Effector memory CD8-positive, alpha-beta T cell (primary cell): ENCODE measurements around the gene DPP6.

ENCODE experiments used
- ATAC-seq: fragments of 150-1000 bp; cut with Tn5 transposase; replicated peaks from 2 replicates; pipeline ENCODE4 v1.10.0; 2021; ENCODE audit warnings: mild to moderate bottlenecking, moderate library complexity
- DNase-seq, 3 experiments: peaks; one replicate each; pipeline ENCODE4 v3.0.0; 2021
- H3K27ac Mint-ChIP-seq, 2 donors: one replicate each; pipeline ENCODE4 v1.8.0; 2022; ENCODE audit warnings: mild to moderate bottlenecking in 2 of 2, mixed read lengths in 2 of 2, moderate library complexity in 2 of 2
- H3K27me3 Mint-ChIP-seq, 2 donors: one replicate each; pipeline ENCODE4 v1.8.0; 2022; ENCODE audit warnings: mixed read lengths in 2 of 2
- H3K36me3 Mint-ChIP-seq: one replicate; pipeline ENCODE4 v1.8.0; 2022; ENCODE audit warnings: mild to moderate bottlenecking, moderate library complexity, mixed read lengths; ENCODE audit not compliant: insufficient read depth
- H3K4me1 Mint-ChIP-seq, 2 donors: one replicate each; pipeline ENCODE4 v1.8.0; 2022; ENCODE audit warnings: low read depth in 2 of 2, mixed read lengths in 2 of 2
- H3K4me3 Mint-ChIP-seq, 2 donors: one replicate each; pipeline ENCODE4 v1.8.0; 2022; ENCODE audit warnings: mild to moderate bottlenecking in 2 of 2, mixed read lengths in 2 of 2, moderate library complexity in 2 of 2
- H3K9me3 Mint-ChIP-seq, 2 donors: one replicate each; pipeline ENCODE4 v1.8.0; 2022; ENCODE audit warnings: mixed read lengths in 2 of 2

The DPP6 gene

DNA sequence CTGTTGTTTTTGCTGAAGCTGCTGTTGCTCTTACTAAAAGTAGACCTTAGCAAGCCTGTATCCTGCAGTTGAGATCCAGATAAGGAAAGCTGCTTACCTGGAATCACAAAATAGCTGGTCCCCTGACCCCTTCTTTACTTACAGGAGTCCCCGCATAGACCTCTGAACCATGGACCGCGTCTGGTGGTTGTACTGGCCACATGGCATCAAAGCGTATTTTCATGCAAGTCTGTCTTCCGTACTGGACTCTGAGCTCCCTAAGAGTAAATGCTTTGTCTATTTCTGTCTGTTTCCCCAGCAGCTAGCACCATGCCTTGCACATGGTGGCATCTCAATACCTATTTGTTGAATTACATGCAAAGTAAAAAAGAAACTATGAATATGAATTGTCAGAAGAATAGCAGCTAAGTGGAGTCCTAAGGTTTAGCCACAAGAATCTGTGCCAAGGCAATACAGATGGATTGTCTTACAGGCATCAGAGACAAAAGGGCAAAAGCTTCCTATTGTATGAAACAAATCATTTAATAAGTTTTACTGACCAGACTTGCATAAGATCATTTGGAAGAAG is 791.6 kb downstream of the DPP6 start:
- ATAC-seq (no peak), DNase-seq (no peak)
- H3K27ac Mint-ChIP-seq = no peak overlapping the region
- H3K36me3 Mint-ChIP-seq = no peaks in the 10 kb centered on the region
- H3K4me3 Mint-ChIP-seq = no peak overlapping the region
- peaks cover 39 to 66% of the 10 kb centered on the region in 2 donors for H3K27me3 Mint-ChIP-seq
- no peaks in the 10 kb centered on the region for H3K4me1 Mint-ChIP-seq
- H3K9me3 Mint-ChIP-seq = no peaks in the 10 kb centered on the region

DNA sequence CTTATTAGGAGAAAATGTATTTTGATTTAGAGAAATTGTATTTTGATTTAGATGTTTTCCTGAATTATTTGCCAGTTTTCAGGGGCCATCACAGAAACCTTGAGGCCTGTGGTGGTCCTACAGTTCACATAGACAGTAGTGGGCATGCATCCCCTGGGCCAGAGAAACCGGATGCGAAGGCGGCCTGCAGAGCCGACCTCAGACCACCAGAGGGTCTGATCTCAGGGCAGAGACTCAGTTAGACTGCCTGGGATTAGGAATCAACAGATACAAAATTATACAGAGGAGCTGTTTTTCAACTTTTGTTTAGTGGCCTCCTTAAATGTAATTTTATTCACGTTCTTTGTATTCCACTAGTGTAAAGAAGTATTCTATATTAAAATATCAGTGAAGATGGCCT is 792.3 kb downstream of the DPP6 start:
- Mint-ChIP-seq H3K9me3 (peaks cover 0 to 1% of the 10 kb centered on the region in 2 donors), H3K36me3 (no peaks in the 10 kb centered on the region), H3K4me3 (no peak overlapping the region), H3K27ac (no peak overlapping the region), H3K27me3 (peaks cover 42 to 61% of the 10 kb centered on the region in 2 donors), H3K4me1 (no peaks in the 10 kb centered on the region)
- no peak for DNase-seq
- no peak for ATAC-seq

DNA sequence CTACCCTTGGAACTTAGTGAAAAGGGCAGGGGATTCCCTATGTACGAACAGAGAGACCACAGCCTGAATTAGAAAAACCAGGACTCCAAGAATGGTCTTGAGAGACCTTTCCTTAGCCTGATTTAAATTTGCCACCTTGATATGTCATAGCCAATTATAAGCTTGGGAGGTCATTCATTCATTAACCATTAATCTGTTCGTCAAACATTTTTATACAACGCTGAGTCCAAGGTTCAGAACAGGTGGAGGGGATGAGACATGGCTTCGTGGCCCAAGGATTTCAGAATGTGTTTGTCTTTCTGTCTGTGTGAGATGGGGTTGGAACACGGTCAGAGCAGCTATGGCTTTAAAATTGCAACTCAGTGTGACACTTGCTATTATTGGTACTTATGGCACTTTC is 792.8 kb downstream of the DPP6 start:
- H3K4me3 Mint-ChIP-seq = no peak overlapping the region
- no peak overlapping the region for H3K27ac Mint-ChIP-seq
- DNase-seq = no peak
- no peaks in the 10 kb centered on the region for H3K36me3 Mint-ChIP-seq
- no peak for ATAC-seq
- no peaks in the 10 kb centered on the region for H3K4me1 Mint-ChIP-seq
- peaks cover 44 to 56% of the 10 kb centered on the region in 2 donors for H3K27me3 Mint-ChIP-seq
- H3K9me3 Mint-ChIP-seq = peaks cover 0 to 1% of the 10 kb centered on the region in 2 donors

DNA sequence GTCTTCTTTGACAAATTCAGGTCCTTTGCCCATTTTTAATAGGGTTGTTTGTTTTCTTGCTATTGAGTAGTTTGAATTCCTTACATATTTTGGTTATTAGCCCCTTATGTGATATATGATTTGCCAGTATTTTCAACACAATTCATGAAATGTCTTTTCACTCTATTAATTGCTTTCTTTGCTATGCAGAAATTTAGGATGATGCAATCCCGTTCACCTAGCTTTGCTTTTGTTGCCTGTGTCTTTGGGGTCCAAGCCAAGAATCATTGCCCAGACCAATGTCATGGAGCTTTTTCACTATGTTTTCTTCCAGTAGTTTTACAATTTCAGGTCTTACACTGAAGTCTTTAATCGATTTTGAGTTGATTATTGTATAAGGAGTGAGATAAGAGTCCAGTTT is 796.3 kb downstream of the DPP6 start:
- Mint-ChIP-seq H3K4me3 (no peak overlapping the region), H3K36me3 (no peaks in the 10 kb centered on the region), H3K27me3 (peaks cover 51 to 52% of the 10 kb centered on the region in 2 donors), H3K9me3 (peaks cover 0 to 3% of the 10 kb centered on the region in 2 donors), H3K27ac (no peak overlapping the region), H3K4me1 (no peaks in the 10 kb centered on the region)
- ATAC-seq (no peak), DNase-seq (no peak)

DNA sequence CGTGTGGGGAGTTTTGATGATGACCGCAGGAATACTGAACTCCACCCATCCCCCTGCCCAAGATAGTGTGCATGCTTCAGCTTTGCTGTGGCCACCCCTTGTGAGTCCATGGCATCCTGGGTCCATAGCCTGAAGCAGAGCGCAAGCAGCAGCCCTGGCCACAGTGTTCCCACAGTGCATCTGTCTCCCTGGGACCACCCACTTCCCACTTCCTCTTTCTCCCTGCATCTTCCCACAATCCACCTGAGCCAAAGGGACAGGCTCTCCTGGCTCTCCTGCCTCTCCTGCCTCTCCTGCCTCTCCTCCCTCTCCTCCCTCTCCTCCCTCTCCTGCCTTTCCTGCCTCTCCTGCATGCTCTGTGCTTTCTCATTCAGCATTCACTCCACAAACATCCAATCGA is 800.0 kb downstream of the DPP6 start:
- H3K9me3 Mint-ChIP-seq = peaks cover 0 to 3% of the 10 kb centered on the region in 2 donors
- H3K4me3 Mint-ChIP-seq = no peak overlapping the region
- peaks cover 42 to 44% of the 10 kb centered on the region in 2 donors for H3K27me3 Mint-ChIP-seq
- no peaks in the 10 kb centered on the region for H3K36me3 Mint-ChIP-seq
- no peaks in the 10 kb centered on the region for H3K4me1 Mint-ChIP-seq
- DNase-seq (no peak), ATAC-seq (no peak)
- no peak overlapping the region for H3K27ac Mint-ChIP-seq

DNA sequence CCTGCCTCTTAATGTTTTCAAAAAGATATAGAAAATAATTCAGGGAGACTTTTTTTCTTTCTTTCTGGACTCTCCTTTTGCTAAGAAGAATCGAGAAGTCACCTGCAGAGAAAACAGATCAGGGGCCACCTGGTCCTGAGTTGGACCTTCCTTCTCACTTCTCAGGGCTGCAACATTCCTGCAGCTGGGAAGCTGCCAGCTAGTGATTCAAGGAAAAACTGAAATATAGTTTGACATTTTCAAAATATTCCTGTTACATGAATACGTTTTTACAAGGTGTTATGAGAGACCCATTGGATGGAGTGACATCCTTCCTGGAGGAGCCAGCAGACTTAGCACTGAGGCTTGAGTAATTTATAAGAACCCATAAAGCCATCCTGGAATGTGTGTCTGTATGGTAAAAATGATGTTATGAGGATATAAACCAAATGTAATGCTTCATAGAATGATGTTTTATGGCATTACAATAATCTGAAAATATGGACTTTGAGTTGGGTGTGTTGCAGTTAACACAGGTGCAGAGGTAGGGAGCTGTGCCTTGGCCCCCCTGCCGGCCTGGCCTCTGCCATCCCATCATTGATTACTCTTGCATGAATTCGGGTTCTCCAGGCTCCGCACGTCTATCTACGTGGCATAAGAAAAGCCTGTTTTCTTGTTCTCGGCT is 801.0 kb downstream of the DPP6 start:
- Mint-ChIP-seq H3K27ac (no peak overlapping the region), H3K27me3 (peaks cover 37 to 38% of the 10 kb centered on the region in 2 donors), H3K4me3 (no peak overlapping the region), H3K4me1 (no peaks in the 10 kb centered on the region), H3K9me3 (peaks cover 0 to 3% of the 10 kb centered on the region in 2 donors), H3K36me3 (no peaks in the 10 kb centered on the region)
- no peak for DNase-seq
- ATAC-seq = no peak

DNA sequence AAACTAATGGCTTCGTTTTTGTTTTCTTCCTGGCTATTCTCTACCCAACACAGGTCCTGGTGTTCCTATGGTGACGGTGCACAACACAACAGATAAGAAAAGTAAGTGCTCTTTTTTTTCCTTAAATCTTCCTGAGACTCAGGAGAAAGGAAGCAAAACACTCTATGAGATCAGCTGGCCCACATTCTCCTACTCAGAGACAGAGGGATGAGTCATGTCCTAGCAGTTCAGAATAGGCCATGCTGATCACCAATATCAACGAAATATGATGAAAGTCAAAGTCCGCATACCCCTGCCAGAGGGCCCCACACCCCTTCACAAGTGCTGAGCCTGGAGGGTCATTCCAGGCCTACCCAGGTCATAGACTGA is 801.5 kb downstream of the DPP6 start:
- ATAC-seq (no peak), DNase-seq (no peak)
- Mint-ChIP-seq H3K27me3 (peaks cover 32 to 38% of the 10 kb centered on the region in 2 donors), H3K9me3 (peaks cover 0 to 3% of the 10 kb centered on the region in 2 donors), H3K27ac (no peak overlapping the region), H3K36me3 (no peaks in the 10 kb centered on the region), H3K4me3 (no peak overlapping the region), H3K4me1 (no peaks in the 10 kb centered on the region)

DNA sequence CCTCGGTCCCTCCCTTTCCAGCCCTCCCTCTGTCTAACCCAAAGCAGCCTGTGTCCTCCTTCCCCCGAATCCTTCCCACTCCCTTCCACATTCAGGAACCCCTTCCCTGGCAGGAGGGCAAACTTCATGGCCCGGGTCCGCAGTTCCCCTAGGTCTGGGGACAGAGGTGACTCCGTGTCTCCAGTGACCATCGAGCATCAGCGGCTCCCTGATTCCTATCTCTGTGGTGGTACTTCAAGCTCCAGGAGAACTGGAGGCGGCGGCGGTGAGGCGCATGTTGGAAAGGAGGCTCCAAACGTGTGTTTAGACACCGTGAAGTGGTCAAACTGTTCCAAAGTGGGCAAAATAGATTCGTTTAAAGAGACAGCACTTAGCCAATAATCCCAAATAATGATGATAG is 802.6 kb downstream of the DPP6 start:
- no peak for ATAC-seq
- Mint-ChIP-seq H3K4me3 (no peak overlapping the region), H3K27ac (no peak overlapping the region), H3K27me3 (peaks cover 20 to 42% of the 10 kb centered on the region in 2 donors), H3K9me3 (peaks cover 0 to 1% of the 10 kb centered on the region in 2 donors), H3K36me3 (peaks cover 4% of the 10 kb centered on the region), H3K4me1 (no peaks in the 10 kb centered on the region)
- no peak for DNase-seq

DNA sequence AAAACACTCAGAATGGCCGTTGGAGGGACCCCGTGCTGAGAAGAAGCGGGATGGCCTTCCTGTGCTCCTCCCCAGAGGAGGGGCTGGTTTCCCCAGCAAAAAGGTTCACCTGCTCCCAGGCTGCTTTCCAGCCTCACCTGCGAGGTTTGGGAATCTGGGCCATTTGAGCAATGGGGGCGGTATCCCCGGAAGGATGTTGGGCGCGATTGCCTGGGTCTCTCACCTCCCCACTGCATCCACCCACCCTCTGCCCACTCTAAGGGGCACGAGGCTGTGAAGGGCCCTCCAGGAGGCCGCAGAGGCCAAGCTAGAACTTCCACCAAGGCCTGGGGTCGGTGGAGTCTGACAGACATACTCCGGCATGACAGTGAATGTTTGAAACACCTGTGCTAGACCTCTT is 803.2 kb downstream of the DPP6 start:
- peaks cover 0 to 1% of the 10 kb centered on the region in 2 donors for H3K9me3 Mint-ChIP-seq
- peaks cover 15 to 42% of the 10 kb centered on the region in 2 donors for H3K27me3 Mint-ChIP-seq
- H3K4me3 Mint-ChIP-seq = no peak overlapping the region
- peaks cover 4% of the 10 kb centered on the region for H3K36me3 Mint-ChIP-seq
- DNase-seq (no peak), ATAC-seq (no peak)
- no peak overlapping the region for H3K27ac Mint-ChIP-seq
- H3K4me1 Mint-ChIP-seq = no peaks in the 10 kb centered on the region

DNA sequence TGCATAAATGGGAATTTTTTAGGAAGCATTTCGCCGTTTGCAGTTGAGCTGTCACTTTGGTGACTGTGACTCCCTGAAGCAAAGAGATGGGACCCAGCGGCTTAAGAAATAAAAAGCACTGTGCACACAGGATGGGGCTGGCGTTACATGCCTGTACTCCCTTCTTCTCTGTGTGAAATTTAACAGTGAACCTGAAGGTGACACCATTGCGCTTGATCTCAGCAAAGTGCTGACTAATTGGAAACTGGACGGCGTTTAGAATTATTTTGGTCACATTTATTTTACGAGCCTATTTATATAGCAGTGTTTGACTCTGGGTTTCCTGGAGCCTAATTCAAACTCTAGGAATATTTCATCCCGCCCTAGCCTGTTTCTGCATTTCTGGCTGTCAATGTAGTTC is 804.5 kb downstream of the DPP6 start:
- H3K27ac Mint-ChIP-seq = no peak overlapping the region
- DNase-seq (no peak), ATAC-seq (no peak)
- peaks cover 0 to 1% of the 10 kb centered on the region in 2 donors for H3K9me3 Mint-ChIP-seq
- H3K27me3 Mint-ChIP-seq = peaks cover 10 to 41% of the 10 kb centered on the region in 2 donors
- H3K36me3 Mint-ChIP-seq = peaks cover 4% of the 10 kb centered on the region
- no peak overlapping the region for H3K4me3 Mint-ChIP-seq
- H3K4me1 Mint-ChIP-seq = no peaks in the 10 kb centered on the region

DNA sequence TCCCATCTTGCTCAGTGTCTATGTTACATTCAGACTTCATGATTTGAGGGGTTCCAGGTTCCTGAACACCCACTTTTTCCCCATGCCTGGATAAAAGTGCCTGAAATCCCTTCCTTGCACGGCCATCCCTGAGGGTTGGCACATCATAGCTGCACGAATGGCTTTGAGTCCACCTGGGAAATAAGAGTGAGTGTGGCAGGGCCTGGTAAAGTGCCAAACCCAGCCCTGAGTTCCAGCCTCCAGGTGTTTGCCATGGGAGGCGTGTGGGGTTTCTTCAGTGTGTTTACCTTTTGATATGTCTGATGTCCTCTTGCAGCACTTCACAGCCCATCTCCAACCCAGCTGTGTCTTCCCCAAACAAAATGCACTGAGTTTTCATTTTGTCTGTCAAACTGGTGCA is 805.0 kb downstream of the DPP6 start:
- Mint-ChIP-seq H3K27ac (no peak overlapping the region), H3K27me3 (peaks cover 6 to 36% of the 10 kb centered on the region in 2 donors)

DNA sequence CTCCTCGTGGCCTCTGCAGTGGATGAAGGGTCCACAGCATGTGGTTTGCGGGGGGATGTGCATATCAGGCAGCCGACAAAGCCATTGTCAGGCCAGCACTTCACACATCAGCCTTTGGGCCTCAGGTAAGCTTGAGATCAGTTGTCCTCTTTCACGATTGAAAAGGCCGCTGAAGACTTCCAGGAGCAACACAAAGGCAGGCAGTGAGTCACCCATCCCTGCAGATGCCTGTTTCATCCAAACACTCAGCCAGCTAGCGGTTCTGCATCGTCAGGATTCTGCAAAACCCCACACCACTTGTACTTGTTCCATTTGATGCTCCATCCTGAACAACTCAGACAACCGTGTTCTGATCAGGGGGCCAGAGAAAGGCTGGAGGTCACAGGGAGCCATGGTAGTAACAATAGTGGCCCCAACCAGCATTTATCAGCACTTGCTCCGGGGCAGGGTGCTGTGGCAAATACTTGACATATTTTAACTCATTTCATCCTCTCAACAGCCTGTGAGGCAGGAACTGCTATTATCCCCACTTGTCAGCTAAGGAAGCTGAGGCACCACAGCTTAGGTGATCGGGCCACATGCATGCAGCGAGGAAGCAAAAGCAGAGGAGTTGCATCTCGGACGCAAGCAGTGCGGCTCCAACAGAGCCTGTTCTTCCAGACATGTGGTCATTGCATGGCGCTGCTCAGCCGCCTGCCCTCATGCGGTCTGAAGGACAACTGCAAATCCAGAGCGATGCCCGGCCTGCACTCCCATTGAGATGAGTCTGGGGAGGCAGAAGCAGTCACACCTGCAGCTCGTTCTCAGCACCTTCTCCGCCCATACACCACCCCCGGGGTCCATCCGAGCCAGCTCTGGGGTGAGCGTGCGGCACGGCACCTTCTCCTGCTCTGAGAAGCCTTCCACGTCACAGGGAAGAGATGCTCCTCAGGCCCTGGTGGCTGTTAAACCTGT is 805.8 kb downstream of the DPP6 start:
- H3K27ac Mint-ChIP-seq = no peak overlapping the region
- H3K27me3 Mint-ChIP-seq = peaks cover 0 to 29% of the 10 kb centered on the region in 2 donors
- no peaks in the 10 kb centered on the region for H3K9me3 Mint-ChIP-seq
- H3K4me3 Mint-ChIP-seq = no peak overlapping the region
- H3K4me1 Mint-ChIP-seq = no peaks in the 10 kb centered on the region
- no peak for DNase-seq
- peaks cover 4% of the 10 kb centered on the region for H3K36me3 Mint-ChIP-seq
- ATAC-seq = no peak

More for the DNA sequence above, 805.0 kb downstream of the DPP6 start:
- Mint-ChIP-seq H3K4me1 (no peaks in the 10 kb centered on the region), H3K4me3 (no peak overlapping the region), H3K36me3 (peaks cover 4% of the 10 kb centered on the region), H3K9me3 (peaks cover 0 to 1% of the 10 kb centered on the region in 2 donors)
- ATAC-seq (no peak), DNase-seq (no peak)

DNA sequence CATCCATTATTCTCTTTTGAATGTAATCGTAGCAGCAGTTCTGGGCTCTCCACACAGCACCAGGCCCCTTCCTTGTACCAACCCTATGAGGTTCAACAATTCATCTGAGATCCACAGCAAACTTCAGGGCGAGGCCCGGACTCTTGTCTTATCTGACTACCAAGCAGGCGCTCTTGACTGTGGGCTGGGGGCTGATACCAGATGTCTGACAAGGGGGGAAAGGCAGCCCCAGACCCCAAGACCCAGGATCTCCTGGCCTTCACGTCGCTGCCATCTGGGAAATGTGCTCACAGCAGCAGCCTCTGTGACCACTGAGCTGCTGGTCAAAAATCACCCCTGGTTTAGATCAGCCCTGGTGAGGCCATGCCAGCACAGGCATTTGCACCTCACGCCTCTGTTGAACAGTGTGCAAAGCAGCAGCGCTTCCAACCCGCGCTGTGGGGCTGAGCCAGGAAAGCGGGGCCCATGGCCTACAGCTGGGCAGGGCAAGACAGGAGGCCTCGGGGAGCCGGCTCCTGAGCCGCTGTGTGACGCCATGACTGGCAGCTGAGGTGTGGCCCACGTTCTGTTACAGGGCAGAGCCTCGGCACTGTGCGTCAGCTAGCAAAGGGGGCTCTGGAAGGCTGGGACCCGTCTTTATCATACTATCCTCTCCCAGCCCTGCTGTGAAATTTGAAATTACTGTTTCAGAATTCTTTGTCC is 806.8 kb downstream of the DPP6 start:
- Mint-ChIP-seq H3K4me3 (no peak overlapping the region), H3K27ac (no peak overlapping the region), H3K36me3 (peaks cover 4% of the 10 kb centered on the region), H3K27me3 (peaks cover 0 to 31% of the 10 kb centered on the region in 2 donors), H3K4me1 (no peaks in the 10 kb centered on the region), H3K9me3 (no peaks in the 10 kb centered on the region)
- ATAC-seq = no peak
- no peak for DNase-seq
